HG02798 (cell line): ENCODE measurements around the gene GATAD2A.

ENCODE experiments used
- ATAC-seq: cut with Tn5 transposase; IDR thresholded peaks from one replicate; pipeline ENCODE4 v1.9.1; 2021; ENCODE audit warnings: mild to moderate bottlenecking; ENCODE audit not compliant: unreplicated experiment, poor library complexity

Gene GATAD2A

DNA sequence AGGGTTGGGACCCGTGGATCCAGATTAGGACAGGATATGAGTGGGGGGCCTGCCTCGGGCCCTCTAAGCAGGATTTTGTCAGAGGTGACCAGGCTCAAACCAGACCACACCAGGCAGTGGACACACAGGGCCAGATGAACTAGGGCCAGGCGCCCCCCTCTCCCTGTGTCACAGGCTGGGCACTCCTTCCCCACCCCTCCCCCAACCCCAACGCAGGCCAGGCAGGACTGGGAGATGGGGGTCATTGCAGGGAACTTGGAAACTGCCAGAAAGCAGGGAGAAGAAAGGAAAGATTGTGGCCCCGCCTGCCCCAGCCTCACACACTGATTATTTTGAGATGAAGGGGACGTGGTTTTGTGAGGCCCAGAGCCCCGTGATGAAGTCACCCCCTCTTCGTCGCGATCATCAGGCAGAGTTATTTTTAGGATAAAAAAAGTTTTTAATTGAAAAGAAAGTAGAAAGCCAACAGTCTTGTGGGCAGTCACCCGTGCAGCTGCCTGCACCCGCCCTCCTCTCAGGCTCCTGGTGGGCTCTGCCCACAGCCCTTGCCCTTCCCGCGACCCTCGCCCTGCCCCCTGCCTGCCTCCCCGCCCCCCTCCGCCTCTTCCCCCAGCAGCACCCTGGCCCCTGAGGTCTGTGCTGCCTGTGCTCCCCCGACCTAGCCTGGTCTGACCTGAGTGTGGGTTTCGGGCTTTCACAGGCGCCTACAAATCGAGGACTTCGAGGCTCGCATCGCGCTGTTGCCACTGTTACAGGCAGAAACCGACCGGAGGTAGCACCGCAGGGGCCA lies 121.3 kb downstream of the GATAD2A start:
- ATAC-seq, result no peak

DNA sequence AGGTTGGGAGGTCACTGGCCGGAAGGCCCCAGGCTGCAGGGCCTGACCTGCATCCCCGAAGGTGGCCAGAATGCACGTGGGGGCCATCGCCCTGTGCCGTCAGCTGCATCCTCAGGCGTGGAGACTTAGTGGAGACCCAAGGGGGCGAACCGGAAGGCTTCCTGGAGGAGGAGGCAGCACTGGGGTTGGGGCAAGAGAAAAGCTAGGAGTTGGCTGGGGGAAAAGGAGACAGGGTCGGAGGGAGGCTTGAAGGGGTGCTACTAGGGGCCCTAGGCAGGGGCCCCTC lies 121.8 kb downstream of the GATAD2A start:
- no peak for ATAC-seq

DNA sequence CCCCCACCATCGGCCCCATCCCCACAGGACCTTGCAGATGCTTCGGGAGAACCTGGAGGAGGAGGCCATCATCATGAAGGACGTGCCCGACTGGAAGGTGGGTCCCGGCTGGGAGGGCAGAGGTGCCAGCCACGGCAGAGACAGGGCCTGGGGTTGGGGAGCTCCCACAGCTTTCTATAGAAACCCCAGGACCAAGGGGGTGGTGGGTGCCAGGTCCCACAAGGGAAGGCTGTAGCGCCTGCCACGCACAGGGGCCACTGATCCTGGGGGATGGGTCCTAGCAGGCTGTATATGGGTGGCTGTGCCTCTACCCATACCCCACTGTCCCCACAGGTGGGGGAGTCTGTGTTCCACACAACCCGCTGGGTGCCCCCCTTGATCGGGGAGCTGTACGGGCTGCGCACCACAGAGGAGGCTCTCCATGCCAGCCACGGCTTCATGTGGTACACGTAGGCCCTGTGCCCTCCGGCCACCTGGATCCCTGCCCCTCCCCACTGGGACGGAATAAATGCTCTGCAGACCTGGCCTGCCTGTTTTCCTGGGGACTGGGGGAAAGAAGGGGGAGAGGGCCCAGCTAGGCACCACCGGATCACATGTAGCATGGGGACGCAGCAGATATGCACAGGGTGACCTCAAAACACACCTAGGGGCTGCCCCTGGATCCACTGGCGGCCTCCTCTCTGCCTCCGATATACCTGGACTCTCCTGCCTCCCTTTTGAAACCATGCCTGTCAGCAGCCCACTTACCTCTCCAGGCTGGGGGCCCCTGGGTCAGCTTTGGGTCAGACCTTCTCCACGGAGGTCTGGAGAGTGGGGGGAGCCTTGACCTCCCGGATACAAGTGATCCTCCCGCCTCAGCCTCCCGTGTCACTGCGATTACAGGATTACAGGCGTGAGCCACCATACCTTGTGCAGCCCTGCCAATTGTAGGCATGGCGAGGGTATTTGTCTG lies 122.5 kb downstream of the GATAD2A start:
- ATAC-seq, result no peak

DNA sequence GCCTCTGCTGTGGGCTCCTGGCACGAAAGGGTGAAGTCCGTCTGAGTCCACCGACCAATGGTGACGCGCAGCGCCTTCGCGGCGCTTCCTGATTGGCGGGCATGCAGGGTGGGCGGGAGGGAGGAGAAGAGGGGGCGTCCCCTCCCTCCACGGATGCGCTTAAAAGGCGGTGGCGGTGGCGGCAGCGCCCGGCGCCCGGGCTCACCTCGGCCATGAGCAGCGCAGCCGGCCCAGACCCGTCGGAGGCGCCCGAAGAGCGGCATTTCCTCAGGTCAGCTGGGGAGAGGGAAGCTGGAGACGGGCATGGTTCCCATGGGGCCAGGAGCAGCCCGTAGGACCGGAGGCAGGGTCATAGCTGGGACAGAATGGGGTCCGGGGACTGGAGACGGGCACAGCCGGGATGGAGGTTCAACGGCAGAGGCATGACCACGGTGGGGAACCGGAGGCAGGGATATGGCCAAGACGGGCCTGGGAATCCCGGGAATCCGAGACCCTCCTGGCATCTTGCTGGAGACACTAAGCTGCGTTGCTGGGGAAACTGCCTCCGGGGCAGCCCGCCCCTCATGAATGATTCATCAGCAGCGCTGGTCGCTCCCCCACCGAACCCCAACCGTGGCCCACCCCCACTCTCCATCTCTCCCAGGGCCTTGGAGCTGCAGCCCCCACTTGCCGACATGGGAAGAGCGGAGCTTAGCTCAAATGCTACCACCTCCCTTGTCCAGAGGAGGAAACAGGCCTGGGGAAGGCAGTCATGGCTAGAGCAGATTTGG lies 123.4 kb downstream of the GATAD2A start, which contains the start of gene YJEFN3:
Gene YJEFN3 (plus strand): TSS at position 191 of the 770 bp plus-strand sequence. CDS start 22 bp downstream, at position 213.
- no peak for ATAC-seq

DNA sequence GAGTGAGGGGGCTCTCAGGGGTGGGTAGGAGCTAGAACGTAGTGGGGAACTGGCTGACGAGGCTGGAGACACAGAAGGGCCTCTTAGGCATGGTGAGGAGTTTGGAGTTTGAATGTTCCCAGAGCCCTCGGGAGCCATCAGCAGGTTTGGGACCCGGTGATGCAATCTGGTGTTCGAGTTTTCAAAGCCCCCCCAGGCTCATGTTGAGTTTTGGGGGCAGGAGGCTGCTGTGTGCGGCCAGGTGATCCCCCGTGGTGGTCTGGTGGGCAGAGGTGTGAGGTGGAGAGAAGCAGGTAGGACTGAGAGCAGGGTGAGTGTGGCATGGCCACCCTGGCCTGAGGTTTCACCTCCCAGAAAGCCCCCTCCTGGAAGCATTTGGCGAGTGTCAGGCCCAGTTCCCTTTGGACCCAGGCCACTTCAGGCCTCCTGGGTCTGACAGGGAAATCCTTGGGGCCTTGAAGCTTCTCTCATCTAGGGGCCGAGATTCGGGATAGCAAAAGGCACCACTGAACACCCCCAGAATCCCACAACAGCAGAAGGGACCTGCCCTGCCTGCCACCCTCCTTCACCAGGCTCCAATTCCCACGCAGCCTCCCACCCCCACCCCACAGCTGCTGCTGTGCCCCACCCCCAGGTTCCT lies 124.4 kb downstream of the GATAD2A start:
- ATAC-seq, result no peak

DNA sequence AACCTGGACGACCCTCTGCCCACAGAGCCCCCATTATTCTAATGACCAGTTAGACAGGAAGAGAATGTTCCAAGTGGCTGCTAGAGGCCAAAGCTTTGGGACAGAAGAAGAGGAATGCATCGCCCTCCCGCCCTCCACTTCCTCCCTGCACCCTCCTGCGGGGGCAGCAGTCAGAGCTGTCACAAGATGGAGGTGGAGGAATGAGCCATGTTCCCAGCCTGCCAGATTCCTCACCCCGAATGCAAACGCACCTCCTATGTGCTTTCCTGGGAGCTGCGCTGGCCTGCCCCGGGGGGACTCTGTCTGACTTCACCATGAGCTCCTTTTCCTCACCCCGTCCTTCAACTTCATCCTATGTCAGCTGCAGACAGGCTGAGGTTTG lies 124.9 kb downstream of the GATAD2A start:
- no peak for ATAC-seq

DNA sequence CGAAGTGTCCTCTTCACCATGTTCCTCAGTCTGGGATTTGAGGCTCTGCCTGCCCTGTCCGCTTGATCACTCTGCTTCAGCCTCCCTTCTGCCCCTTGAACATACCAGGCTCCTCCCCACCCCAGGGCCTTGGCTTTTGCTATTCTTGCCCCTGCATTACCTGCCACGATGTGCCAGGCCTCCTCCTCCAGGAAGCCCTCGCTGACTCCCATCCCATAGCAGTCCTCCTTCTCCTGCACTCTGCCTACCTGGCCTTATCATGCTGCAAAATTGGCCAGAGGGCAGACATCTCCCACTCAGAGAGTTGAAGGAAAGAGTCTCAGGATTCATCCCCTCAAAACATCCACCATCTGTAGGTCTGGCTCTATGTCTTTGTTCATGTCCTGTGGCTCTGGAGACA lies 125.4 kb downstream of the GATAD2A start:
- ATAC-seq, result no peak

DNA sequence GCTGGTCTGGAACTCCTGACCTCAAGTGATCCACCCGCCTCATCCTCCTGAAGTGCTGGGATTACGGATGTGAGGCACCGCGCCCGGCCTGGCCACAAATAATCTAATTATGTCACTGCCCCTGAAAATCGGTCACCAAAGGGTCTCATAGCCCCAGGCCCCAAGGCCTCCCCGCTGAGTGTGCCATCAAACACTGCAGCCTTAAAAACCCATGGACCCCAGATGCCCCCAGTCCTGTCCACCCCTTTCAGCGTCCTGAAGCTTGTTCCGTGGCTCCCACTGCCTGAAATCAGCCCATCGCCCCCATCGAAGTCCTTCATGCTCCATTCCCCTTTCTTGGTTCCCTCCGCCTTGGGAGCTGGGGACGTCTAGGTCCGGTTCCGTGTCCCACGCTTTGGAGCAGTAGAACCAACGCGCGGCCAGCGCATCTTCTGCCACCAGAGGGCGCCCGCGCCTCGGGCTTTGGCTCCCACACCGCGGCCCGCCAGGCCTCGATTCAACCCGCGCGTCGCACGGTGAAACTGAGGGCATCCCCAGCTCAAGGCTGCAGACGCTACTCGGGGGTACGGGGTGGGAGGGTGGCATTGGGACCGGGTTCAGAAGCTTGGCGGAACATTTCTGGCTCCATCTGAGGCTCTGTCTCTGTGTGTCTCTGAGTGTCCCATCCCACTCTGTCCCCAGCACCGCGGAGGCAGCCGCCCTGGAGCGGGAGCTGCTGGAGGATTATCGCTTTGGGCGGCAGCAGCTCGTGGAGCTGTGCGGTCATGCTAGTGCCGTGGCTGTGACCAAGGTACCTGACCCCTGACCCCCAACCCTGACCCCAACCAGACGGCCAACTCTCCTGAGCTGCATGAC lies 126.7 kb downstream of the GATAD2A start:
- peak; percentile 63 for ATAC-seq

DNA sequence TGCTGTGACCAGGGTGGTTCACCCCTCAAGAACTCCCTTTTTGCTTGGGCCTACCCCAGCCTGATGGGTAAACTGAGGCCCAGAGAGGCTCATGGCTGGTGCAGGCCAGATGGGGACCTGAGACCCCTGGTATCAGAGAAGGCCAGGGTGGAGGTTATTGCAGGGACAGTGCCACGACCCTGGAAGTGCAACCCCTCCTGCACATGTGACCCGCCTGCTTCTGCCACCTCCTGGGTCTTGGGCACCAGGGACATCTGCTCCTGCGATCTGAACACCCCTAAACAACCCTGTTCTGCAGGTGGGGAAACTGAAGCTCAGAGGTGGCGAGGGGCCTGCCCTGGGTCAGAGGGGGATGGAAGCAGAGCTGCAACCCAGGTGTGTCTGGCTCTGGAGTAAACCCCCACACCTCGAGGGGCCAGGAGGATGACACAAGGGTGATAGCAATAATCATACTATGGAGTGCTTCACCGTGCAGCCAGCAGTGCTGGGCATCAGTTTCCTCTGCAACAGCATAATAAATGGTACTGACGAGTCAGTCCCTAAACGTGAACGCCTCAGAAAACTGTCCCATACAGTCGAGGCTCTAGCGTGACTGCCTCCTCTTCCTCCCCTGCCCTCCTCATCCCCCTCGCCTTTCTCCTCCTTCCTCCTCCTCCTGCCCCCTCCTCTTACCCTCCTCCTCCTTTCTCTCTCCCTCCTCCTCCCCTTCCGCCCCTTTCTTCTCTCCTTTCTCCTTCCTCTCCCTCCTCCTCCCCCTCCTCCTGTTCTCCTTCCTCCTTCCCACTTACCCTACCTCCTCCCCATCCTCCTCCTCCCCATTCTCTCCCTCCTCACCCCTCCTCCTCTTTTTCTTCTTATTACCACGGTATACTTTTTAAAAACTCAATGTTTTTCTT lies 127.6 kb downstream of the GATAD2A start:
- ATAC-seq, result no peak

DNA sequence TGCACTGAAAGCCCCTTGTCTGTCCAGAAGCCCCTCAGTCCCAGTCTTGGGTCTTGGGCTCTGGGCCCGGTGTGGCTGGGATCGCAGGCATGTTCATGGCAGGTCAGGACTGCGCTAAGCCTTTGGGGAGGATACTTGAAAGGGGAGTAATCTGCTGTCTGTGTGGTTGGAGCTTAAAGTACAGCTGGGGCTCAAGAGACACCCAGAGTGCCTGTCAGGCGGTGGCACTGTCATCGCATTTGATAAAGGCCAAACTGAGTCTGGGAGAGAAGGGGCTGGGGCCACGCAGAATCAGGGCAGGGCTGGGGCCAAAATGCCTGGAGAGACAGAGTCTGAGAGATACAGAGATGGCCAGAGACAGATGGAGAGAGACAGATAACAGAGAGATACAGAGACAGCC lies 128.4 kb downstream of the GATAD2A start:
- ATAC-seq, result no peak

DNA sequence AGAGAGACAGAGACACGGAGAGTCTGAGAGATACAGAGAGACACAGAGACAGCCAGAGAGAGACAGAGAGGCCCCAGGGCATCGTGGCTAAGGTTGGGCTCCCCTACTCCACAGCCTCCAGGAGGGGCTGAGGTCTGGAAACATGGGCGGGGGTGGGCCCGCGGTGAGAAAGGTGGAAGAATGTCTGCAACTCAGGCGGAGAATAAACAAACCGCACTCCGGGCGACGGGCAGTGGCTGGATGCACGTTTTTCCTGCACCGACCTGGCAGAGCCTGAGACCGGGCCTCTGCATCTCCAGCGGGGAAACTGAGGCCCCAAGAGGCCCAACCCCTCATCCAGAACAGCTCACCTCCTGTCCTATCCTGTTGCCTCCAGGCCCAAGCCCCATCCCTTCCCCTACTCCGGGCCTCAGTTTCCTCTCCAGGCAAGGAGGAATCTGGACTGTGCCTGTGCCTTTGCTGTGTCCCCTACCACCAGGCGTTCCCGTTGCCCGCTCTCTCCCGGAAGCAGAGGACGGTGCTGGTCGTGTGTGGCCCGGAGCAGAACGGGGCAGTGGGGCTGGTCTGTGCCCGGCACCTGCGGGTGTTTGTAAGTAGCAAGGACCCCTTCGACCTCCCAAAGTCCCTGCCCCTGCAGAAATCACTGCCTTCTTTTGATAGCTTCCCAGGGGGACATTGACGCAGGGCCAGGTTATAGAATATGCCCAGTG lies 129.2 kb downstream of the GATAD2A start:
- ATAC-seq, result no peak

DNA sequence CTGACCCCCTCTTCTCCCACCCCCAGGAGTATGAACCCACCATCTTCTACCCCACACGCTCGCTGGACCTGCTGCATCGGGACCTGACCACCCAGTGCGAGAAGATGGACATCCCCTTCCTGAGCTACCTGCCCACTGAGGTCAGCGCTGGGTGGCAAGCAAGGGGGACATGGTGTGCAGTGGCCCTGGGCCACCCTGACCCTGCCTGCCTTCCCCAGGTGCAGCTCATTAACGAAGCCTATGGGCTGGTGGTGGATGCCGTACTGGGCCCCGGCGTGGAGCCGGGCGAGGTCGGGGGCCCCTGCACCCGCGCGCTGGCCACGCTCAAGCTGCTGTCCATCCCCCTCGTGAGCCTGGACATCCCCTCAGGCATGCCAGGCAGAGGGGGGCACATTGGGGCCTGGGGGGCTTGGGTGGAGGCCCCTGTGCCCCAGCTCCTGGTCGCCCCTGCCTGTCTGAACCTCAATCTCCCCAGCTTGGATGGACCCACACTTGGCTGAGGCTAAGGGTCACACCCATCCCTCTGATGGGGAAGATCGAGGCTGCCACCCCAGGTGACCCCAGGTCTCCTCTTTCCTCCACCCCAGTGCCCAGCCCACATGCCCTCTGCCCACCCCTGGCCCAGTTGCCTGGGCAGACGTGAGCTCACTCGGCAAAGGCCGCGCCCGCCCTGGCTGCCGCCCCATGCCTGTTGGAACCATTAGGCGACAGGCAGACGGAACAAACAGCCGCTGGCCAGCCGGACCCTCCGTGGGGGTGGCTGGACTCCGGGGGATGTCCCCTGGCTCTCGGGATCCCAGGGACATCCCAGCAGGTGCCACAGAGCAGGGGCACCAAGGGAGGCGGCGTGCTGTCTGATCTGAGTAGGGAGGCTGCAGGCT lies 130.1 kb downstream of the GATAD2A start:
- no peak for ATAC-seq

DNA sequence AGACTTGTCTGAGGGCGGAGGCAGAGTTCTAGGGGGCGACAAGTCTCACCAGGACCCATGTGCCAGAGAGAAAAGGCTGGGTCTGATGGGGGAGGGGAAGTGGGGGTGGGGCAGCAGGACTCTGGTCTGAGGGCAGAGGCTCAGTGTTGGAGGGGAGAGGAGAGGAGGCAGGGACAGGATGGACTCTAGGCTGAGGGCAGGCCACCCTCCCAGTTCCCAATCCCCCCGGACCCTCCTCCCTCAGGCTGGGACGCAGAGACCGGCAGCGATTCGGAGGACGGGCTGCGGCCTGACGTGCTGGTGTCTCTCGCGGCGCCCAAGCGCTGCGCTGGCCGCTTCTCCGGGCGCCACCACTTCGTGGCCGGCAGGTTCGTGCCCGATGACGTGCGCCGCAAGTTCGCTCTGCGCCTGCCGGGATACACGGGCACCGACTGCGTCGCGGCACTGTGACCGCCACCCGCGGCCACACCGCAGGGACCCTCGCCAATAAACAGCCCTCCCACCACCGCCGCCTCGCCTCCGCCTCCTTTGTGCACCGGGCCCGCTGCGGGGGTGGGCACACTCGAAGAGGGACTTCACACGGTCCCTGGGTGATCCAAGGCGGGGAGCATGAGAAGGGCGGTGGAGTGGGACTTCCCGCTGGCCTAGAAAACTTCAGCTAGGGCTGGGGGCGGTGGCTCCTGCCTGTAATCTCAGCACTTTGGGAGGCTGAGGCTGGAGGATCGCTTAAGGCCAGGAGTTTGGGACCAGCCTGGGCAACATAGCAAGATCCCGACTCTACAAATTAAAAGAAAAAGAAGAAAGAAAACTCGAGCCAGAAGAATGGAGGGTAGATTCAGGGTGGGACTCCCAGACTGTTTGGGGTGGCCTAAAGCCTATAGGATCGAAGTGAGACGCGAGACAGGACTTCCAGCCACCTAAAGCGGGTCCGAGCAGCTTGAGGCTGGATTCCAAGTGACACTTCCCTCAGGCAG lies 131.9 kb downstream of the GATAD2A start:
- ATAC-seq, result no peak

DNA sequence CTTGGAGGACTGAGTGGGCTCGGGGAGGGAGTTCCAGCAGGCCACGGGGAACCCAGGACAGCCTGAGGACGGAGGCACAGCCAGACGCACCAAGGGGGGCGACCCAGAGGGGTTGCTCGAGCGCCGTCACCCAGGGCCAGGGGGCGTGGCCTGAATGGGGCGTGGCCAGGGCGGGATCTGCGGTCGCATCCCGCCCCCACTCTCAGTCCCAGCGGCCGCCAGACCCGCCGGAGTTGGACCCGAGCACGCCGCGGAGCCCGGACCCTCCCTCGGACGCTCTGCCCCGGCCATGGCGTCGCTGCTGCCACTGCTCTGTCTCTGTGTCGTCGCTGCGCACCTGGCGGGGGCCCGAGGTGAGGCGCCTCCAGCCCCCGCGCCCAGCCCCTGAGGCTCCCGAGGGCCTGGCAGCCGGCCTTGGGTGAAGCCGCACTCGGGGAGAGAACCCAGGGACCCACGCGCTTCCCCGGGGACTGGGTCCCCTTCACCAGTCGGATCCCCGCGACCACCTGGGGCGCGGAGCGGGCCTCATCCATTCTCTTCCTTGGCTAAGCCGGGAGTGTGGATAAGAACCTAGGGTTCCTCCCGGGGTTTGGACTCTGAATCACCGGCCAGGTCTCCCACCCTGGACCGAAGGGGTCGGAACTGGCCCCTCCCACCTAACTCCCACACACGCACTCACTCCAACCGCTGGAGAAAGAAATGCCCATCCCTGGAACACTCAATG lies 132.7 kb downstream of the GATAD2A start, which contains the start of gene CILP2:
Gene CILP2 (plus strand): TSS at position 205 of the 724 bp plus-strand sequence. CDS start 85 bp downstream, at position 290.
- no peak for ATAC-seq

DNA sequence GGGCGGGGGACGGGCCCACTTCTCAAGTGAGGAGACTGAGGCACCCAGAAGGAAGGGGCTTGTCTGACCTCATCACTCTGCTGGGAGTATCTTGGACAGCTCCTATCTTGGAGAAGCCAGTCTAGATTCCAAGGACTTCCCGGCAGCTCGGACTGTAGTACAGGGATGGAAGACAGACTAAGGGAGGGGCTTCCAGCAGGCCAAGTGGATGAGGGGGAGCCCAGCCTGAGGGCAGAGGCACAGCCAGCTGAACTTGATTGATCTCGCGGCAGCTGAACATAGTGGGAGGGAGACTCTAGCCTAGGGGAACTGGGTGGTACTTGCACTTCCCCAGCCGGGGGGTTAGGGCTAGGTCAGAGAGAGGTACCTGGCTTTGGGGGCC lies 133.3 kb downstream of the GATAD2A start:
- no peak for ATAC-seq
